B cell (primary cell): Measurements from ENCODE around the gene PVALEF. TPM values are rescaled to one million over a fixed set of nuclear protein-coding genes. Genes with fewer than 3 reads are reported as not detected.

ENCODE experiments used
- ATAC-seq: fragments of 200-7000 bp; cut with Tn5 transposase; one replicate; pipeline ENCODE4 v1.10.0; 2021; ENCODE audit warnings: low read depth, mild to moderate bottlenecking, moderate number of reproducible peaks, moderate library complexity
- CTCF ChIA-PET: fragments of 350-600 bp; sonication (Branson Sonifier 250); formaldehyde crosslinking; loops from one replicate; lab custom pipeline; 2021; ENCODE audit warnings: antibody characterized with exemption, inconsistent platforms; lab: Charles Lee
- POLR2A ChIA-PET: fragments of 350-600 bp; sonication (Branson Sonifier 250); formaldehyde crosslinking; loops from one replicate; lab custom pipeline; 2021; ENCODE audit warnings: antibody characterized with exemption; lab: Charles Lee
- DNase-seq: peaks from one replicate; pipeline ENCODE4 v3.0.0; 2013
- H2AFZ ChIP-seq: 2 replicates; pipeline ENCODE4 v1.6.1; 2012; ENCODE audit warnings: mild to moderate bottlenecking, low read depth, low read length; ENCODE audit not compliant: insufficient read depth, poor library complexity, severe bottlenecking
- H3K27ac ChIP-seq, 2 donors: 1 replicate in 1 of 2; 2 replicates in 1 of 2; pipeline ENCODE4 v1.5.1; 2012 to 2013; ENCODE audit warnings: low read length in 2 of 2, mild to moderate bottlenecking in 2 of 2, moderate library complexity in 1 of 2
- H3K27me3 ChIP-seq, 4 experiments: fragments of 200-600 bp in 1 of 4; sonication (generic) in 1 of 4; replicated peaks in 1 of 4; 1 replicate in 2 of 4; 2 replicates in 2 of 4; pipeline versions ENCODE4 v1.6.1 to v1.7.0; 2013 to 2016; ENCODE audit warnings: low read length in 3 of 4, mild to moderate bottlenecking in 2 of 4, mixed read lengths in 1 of 4, moderate library complexity in 1 of 4; ENCODE audit not compliant: insufficient read depth in 4 of 4, control insufficient read depth in 3 of 4; ENCODE audit errors: control extremely low read depth in 1 of 4
- H3K36me3 ChIP-seq, 2 experiments: replicated peaks in 1 of 2; 1 replicate in 1 of 2; 2 replicates in 1 of 2; pipeline versions ENCODE4 v1.6.1 to v1.7.1; 2013; ENCODE audit warnings: low read length in 1 of 2; ENCODE audit not compliant: insufficient read depth in 2 of 2, control insufficient read depth in 1 of 2; ENCODE audit errors: control extremely low read depth in 1 of 2, extremely low read depth in 1 of 2
- H3K4me1 ChIP-seq, 2 donors: fragments of 200-600 bp in 1 of 2; sonication (generic) in 1 of 2; 1 replicate in 1 of 2; 2 replicates in 1 of 2; pipeline versions ENCODE4 v1.5.1 to v1.6.1; 2013 to 2017; ENCODE audit warnings: low read length in 2 of 2; ENCODE audit not compliant: control insufficient read depth in 2 of 2, insufficient read depth in 2 of 2
- H3K4me2 ChIP-seq: replicated peaks from 2 replicates; pipeline ENCODE3; 2012; ENCODE audit warnings: mild to moderate bottlenecking, low read depth, low read length; ENCODE audit not compliant: poor library complexity, severe bottlenecking
- H3K4me3 ChIP-seq, 5 experiments: fragments of 200-600 bp in 1 of 5; sonication (generic) in 1 of 5; 1 replicate in 3 of 5; 2 replicates in 2 of 5; pipeline versions ENCODE4 v1.5.1 to v1.7.0; 2011 to 2016; ENCODE audit warnings: low read length in 4 of 5, mild to moderate bottlenecking in 4 of 5, low read depth in 2 of 5, control low read depth in 1 of 5, moderate library complexity in 1 of 5; ENCODE audit not compliant: insufficient read depth in 1 of 5; ENCODE audit errors: control extremely low read depth in 1 of 5, extremely low read depth in 1 of 5
- H3K79me2 ChIP-seq: fragments of 200-600 bp; sonication (generic); one replicate; pipeline ENCODE4 v1.6.0; 2016; ENCODE audit warnings: low read length; ENCODE audit not compliant: control insufficient read depth, insufficient read depth
- H3K9ac ChIP-seq: fragments of 200-600 bp; sonication (generic); 2 replicates; pipeline ENCODE4 v1.6.1; 2017; ENCODE audit warnings: mild to moderate bottlenecking, low read length, moderate library complexity
- H3K9me3 ChIP-seq, 3 donors: one replicate each; pipeline versions ENCODE4 v1.6.1 to v1.7.1; 2013; ENCODE audit warnings: low read length in 2 of 3; ENCODE audit not compliant: control insufficient read depth in 2 of 3, insufficient read depth in 1 of 3; ENCODE audit errors: control extremely low read depth in 1 of 3
- H4K20me1 ChIP-seq: 2 replicates; pipeline ENCODE4 v1.6.0; 2012; ENCODE audit warnings: mild to moderate bottlenecking, low read length; ENCODE audit not compliant: insufficient read depth, control insufficient read depth, poor library complexity, severe bottlenecking
- H3K27ac Mint-ChIP-seq: one replicate; pipeline ENCODE4 v1.8.0; 2021; ENCODE audit warnings: mixed read lengths
- H3K27me3 Mint-ChIP-seq: one replicate; pipeline ENCODE4 v1.8.0; 2021; ENCODE audit warnings: mixed read lengths
- H3K4me1 Mint-ChIP-seq: one replicate; pipeline ENCODE4 v1.8.0; 2021; ENCODE audit warnings: mixed read lengths
- H3K4me3 Mint-ChIP-seq: one replicate; pipeline ENCODE4 v1.8.0; 2021; ENCODE audit warnings: mixed read lengths
- H3K9me3 Mint-ChIP-seq: one replicate; pipeline ENCODE4 v1.8.0; 2022; ENCODE audit warnings: mixed read lengths; ENCODE audit not compliant: insufficient read depth
- CTCF ChIP-seq: fragments of 200-600 bp; IDR thresholded peaks from one replicate; pipeline ENCODE4 v1.8.0; 2022; ENCODE audit warnings: antibody characterized with exemption, mild to moderate bottlenecking
- EZH2 ChIP-seq: IDR thresholded peaks from 2 replicates; pipeline ENCODE4 v1.6.1; 2012; ENCODE audit warnings: borderline replicate concordance, low read depth, mild to moderate bottlenecking, moderate library complexity, low read length; ENCODE audit not compliant: insufficient read depth, poor library complexity, severe bottlenecking
- WGBS: methylation state at CpG from one replicate; pipeline ENCODE4 v1.1.5; 2013; ENCODE audit warnings: missing lambda C conversion rate; ENCODE audit not compliant: insufficient coverage; 5-methylcytosine and 5-hydroxymethylcytosine counted together
- intact Hi-C: fragments of 100-400 bp; cut with micrococcal nuclease; formaldehyde crosslinking; loops from one replicate; pipeline ENCODE4 v1.10.0; 2022
- polyA plus RNA-seq: library from polyadenylated mRNA; depleted of rRNA; stranded (reverse); fragments of >200 nt; gene quantifications from 2 replicates; pipeline ENCODE4 v1.2.3, GENCODE V29; 2012
- total RNA-seq, 2 donors: library from RNA; stranded (reverse); fragments of 120-200 nt in 1 of 2; gene quantifications; 1 replicate in 1 of 2; 2 replicates in 1 of 2; pipeline versions ENCODE4 v1.2.3 to v1.2.4, GENCODE V29; 2013 to 2022

The PVALEF gene
- total and polyA plus RNA-seq, 2 donors (not counting 1 experiment from before 2014, with no cell fraction given) = not detected

- DNase-seq = no peak
- Histone ChIP-seq H3K9ac (no peak overlapping the region), H4K20me1 (no peaks in the 10 kb centered on the region), H3K36me3 (no peaks in the 10 kb centered on the region), H3K27me3 (no peaks in the 10 kb centered on the region), H3K4me2 (no peak overlapping the region), H3K79me2 (no peaks in the 10 kb centered on the region), H3K4me1 (no peaks in the 10 kb centered on the region), H3K9me3 (peaks cover 0 to 7% (median 0%) of the 10 kb centered on the region in 3 donors), H3K27ac (no peak overlapping the region), H3K4me3 (no peak overlapping the region), H2AFZ (no peak overlapping the region)
- WGBS = 91% methylated on average over 15 of the region's 15 CpGs
- H3K27me3 Mint-ChIP-seq = peaks cover 3% of the 10 kb centered on the region
- no peak for TF ChIP-seq EZH2
- no peak for ATAC-seq
- ChIA-PET POLR2A (no interaction called here), CTCF (no interaction called here)
- no peaks in the 10 kb centered on the region for H3K9me3 Mint-ChIP-seq
- intact Hi-C loops = no loop called here
- H3K27ac Mint-ChIP-seq = peak overlapping the region; percentile 17
- peaks cover 2% of the 10 kb centered on the region for H3K4me1 Mint-ChIP-seq
- no peak overlapping the region for H3K4me3 Mint-ChIP-seq
Observed at GRCh38 chr17:81138083-81138482, 27.2 kb upstream of the PVALEF start.

- ATAC-seq = no peak
- Histone ChIP-seq H2AFZ (no peak overlapping the region), H3K4me1 (no peaks in the 10 kb centered on the region), H3K79me2 (no peaks in the 10 kb centered on the region), H3K9me3 (peaks cover 0 to 7% (median 0%) of the 10 kb centered on the region in 3 donors), H3K27ac (no peak overlapping the region), H3K36me3 (no peaks in the 10 kb centered on the region), H4K20me1 (no peaks in the 10 kb centered on the region), H3K27me3 (peaks cover 0 to under 1% (median 0%) of the 10 kb centered on the region in 4 experiments), H3K4me3 (no peak overlapping the region), H3K9ac (no peak overlapping the region), H3K4me2 (no peak overlapping the region)
- intact Hi-C loops = no loop called here
- ChIA-PET POLR2A (no interaction called here), CTCF (no interaction called here)
- WGBS = 94% methylated on average over 25 of the region's 25 CpGs
- Mint-ChIP-seq H3K9me3 (no peaks in the 10 kb centered on the region), H3K4me3 (no peak overlapping the region), H3K27ac (peak overlapping the region; percentile 17), H3K27me3 (peaks cover 3% of the 10 kb centered on the region), H3K4me1 (peaks cover 2% of the 10 kb centered on the region)
- DNase-seq = no peak
- no peak for TF ChIP-seq CTCF
- TF ChIP-seq EZH2 = no peak
Observed at GRCh38 chr17:81138500-81138899, 26.8 kb upstream of the PVALEF start.
